HCT116 (cell line): Measurements from ENCODE around the gene OR2AJ1. TPM values are rescaled to one million over a fixed set of nuclear protein-coding genes. Genes with fewer than 3 reads are reported as not detected.

Experiments used
- ATAC-seq: fragments of 200-7000 bp; cut with Tn5 transposase; 2 replicates; pipeline ENCODE4 v1.9.1; 2020; ENCODE audit warnings: mild to moderate bottlenecking, moderate library complexity
- BruUV-seq: library from RNA; stranded (reverse); fragments of 400-500 nt; replicated peaks from 2 replicates; lab custom pipeline; 2021; lab: Mats Ljungman, UMichigan
- CTCF ChIA-PET: fragments of 300-600 bp; sonication (Branson Sonifier 250); formaldehyde crosslinking; loops from one replicate; lab custom pipeline; 2021; ENCODE audit warnings: antibody characterized with exemption; lab: Charles Lee
- POLR2A ChIA-PET: fragments of 300-600, 350-600 bp; sonication (Branson Sonifier 250); formaldehyde crosslinking; loops from one replicate; lab custom pipeline; 2021; ENCODE audit warnings: antibody characterized with exemption; lab: Charles Lee
- RAD21 ChIA-PET, 2 experiments: fragments of 300-600 bp; sonication (Branson Sonifier 250); formaldehyde crosslinking; loops; one replicate each; lab custom pipeline; 2023; ENCODE audit warnings: low total read pairs in 2 of 2; ENCODE audit not compliant: uncharacterized antibody in 2 of 2, unreplicated experiment in 2 of 2, low non-redundant PET in 1 of 2; lab: Charles Lee
- DNase-seq: peaks from one replicate; pipeline ENCODE4 v3.0.0-alpha.2; 2010; ENCODE audit warnings: low read depth, low spot score
- H2AFZ ChIP-seq: fragments of 200-600 bp; shearing (Covaris generic), sonication (generic); 2 replicates; pipeline ENCODE4 v1.6.1; 2017; ENCODE audit warnings: low read depth, mixed run types, mixed read lengths, antibody characterized with exemption, low read length; ENCODE audit not compliant: poor library complexity, severe bottlenecking
- H3K27ac ChIP-seq: 2 replicates; pipeline ENCODE4 v1.5.1; 2012; ENCODE audit warnings: low read depth, low read length
- H3K27me3 ChIP-seq: fragments of 200-600 bp; sonication (generic); 2 replicates; pipeline ENCODE4 v1.6.1; 2016; ENCODE audit warnings: mixed run types, low read length, mixed read lengths; ENCODE audit not compliant: insufficient read depth
- H3K36me3 ChIP-seq, 2 experiments: fragments of 200-500 bp in 1 of 2; fragments of 200-600 bp in 1 of 2; sonication (Bioruptor generic) in 1 of 2; sonication (generic) in 1 of 2; 2 replicates each; pipeline versions ENCODE4 v1.5.1 to v1.6.1; 2014 to 2016; ENCODE audit warnings: low read length in 2 of 2, inconsistent platforms in 1 of 2, mixed read lengths in 1 of 2, mixed run types in 1 of 2; ENCODE audit not compliant: insufficient read depth in 2 of 2, control insufficient read depth in 1 of 2
- H3K4me1 ChIP-seq, 2 experiments: fragments of 200-600 bp in 1 of 2; sonication (generic) in 1 of 2; 2 replicates each; pipeline versions ENCODE4 v1.5.1 to v1.6.1; 2012 to 2017; ENCODE audit warnings: low read length in 2 of 2, inconsistent platforms in 1 of 2, mild to moderate bottlenecking in 1 of 2, mixed read lengths in 1 of 2, mixed run types in 1 of 2, moderate library complexity in 1 of 2; ENCODE audit not compliant: insufficient read depth in 2 of 2, control insufficient read depth in 1 of 2
- H3K4me2 ChIP-seq: fragments of 200-600 bp; sonication (generic); 2 replicates; pipeline ENCODE4 v1.6.1; 2017; ENCODE audit warnings: mixed run types, low read length, mixed read lengths
- H3K4me3 ChIP-seq, 2 experiments: fragments of 200-600 bp in 1 of 2; sonication (generic) in 1 of 2; replicated peaks in 1 of 2; 2 replicates each; pipeline ENCODE4 v1.5.1; 2011 to 2016; ENCODE audit warnings: low read length in 2 of 2, control low read depth in 1 of 2, low read depth in 1 of 2, mild to moderate bottlenecking in 1 of 2, mixed read lengths in 1 of 2, mixed run types in 1 of 2
- H3K79me2 ChIP-seq: fragments of 200-600 bp; sonication (generic); 2 replicates; pipeline ENCODE4 v1.6.1; 2017; ENCODE audit warnings: mild to moderate bottlenecking, mixed run types, low read length, moderate library complexity, mixed read lengths; ENCODE audit not compliant: insufficient read depth
- H3K9ac ChIP-seq: fragments of 200-600 bp; sonication (generic); 2 replicates; pipeline ENCODE4 v1.6.1; 2016; ENCODE audit warnings: low read length, mixed read lengths
- H3K9me2 ChIP-seq: fragments of 200-600 bp; sonication (generic), shearing (Covaris generic); 2 replicates; pipeline ENCODE4 v1.6.1; 2017; ENCODE audit warnings: mixed run types, mild to moderate bottlenecking, moderate library complexity; ENCODE audit not compliant: insufficient read depth
- H3K9me3 ChIP-seq, 2 experiments: fragments of 200-500 bp in 1 of 2; fragments of 200-600 bp in 1 of 2; sonication (Bioruptor generic) in 1 of 2; sonication (generic) in 1 of 2; 2 replicates each; pipeline ENCODE4 v1.6.1; 2014 to 2017; ENCODE audit warnings: low read length in 2 of 2, mixed read lengths in 2 of 2, inconsistent platforms in 1 of 2, low read depth in 1 of 2, mild to moderate bottlenecking in 1 of 2, mixed run types in 1 of 2, moderate library complexity in 1 of 2; ENCODE audit not compliant: control insufficient read depth in 1 of 2, insufficient read depth in 1 of 2
- H4K20me1 ChIP-seq: fragments of 200-600 bp; sonication (generic), shearing (Covaris generic); 2 replicates; pipeline ENCODE4 v1.6.1; 2017; ENCODE audit warnings: mixed run types, mild to moderate bottlenecking, moderate library complexity; ENCODE audit not compliant: insufficient read depth
- ATF3 ChIP-seq: IDR thresholded peaks from 2 replicates; pipeline ENCODE4 v1.6.1; 2012
- CEBPB ChIP-seq: IDR thresholded peaks from 2 replicates; pipeline ENCODE4 v1.6.1; 2012; ENCODE audit warnings: low read depth
- ELF1 ChIP-seq: IDR thresholded peaks from 2 replicates; pipeline ENCODE4 v1.6.1; 2012; ENCODE audit warnings: low read depth, borderline replicate concordance
- EZH2 ChIP-seq: fragments of 200-600 bp; sonication (generic); IDR thresholded peaks from 2 replicates; pipeline ENCODE4 v1.6.1; 2017; ENCODE audit warnings: antibody characterized with exemption, mixed run types
- EZH2phosphoT487 ChIP-seq: fragments of 200-600 bp; IDR thresholded peaks from 2 replicates; pipeline ENCODE4 v1.6.1; 2018; ENCODE audit warnings: antibody characterized with exemption, borderline replicate concordance
- FOSL1 ChIP-seq: IDR thresholded peaks from 2 replicates; pipeline ENCODE4 v1.6.1; 2012; ENCODE audit warnings: low read depth
- JUND ChIP-seq: IDR thresholded peaks from 2 replicates; pipeline ENCODE4 v1.6.1; 2012
- MAX ChIP-seq: IDR thresholded peaks from 2 replicates; pipeline ENCODE4 v1.6.1; 2012
- POLR2A ChIP-seq: IDR thresholded peaks from 2 replicates; pipeline ENCODE4 v1.7.0; 2011; ENCODE audit warnings: borderline replicate concordance; ENCODE audit not compliant: insufficient read depth, insufficient read length; ENCODE audit errors: extremely low read depth
- POLR2AphosphoS5 ChIP-seq: IDR thresholded peaks from 2 replicates; pipeline ENCODE4 v1.6.1; 2011; ENCODE audit warnings: mild to moderate bottlenecking, low read depth, low read length, moderate library complexity
- RAD21 ChIP-seq: IDR thresholded peaks from 2 replicates; pipeline ENCODE4 v1.6.1; 2012; ENCODE audit warnings: low read depth, mild to moderate bottlenecking
- REST ChIP-seq: IDR thresholded peaks from 2 replicates; pipeline ENCODE4 v1.6.1; 2012; ENCODE audit warnings: low read depth
- SIN3A ChIP-seq: IDR thresholded peaks from 2 replicates; pipeline ENCODE4 v1.6.1; 2012; ENCODE audit warnings: low read depth
- SP1 ChIP-seq: IDR thresholded peaks from 2 replicates; pipeline ENCODE4 v1.6.1; 2012; ENCODE audit warnings: low read depth
- SRF ChIP-seq: IDR thresholded peaks from 2 replicates; pipeline ENCODE4 v1.6.1; 2012; ENCODE audit warnings: low read depth
- TCF7L2 ChIP-seq: IDR thresholded peaks from 2 replicates; pipeline ENCODE4 v1.7.0; 2011; ENCODE audit warnings: borderline replicate concordance, inconsistent platforms; ENCODE audit not compliant: insufficient read depth, insufficient read length; ENCODE audit errors: extremely low read depth
- YY1 ChIP-seq: IDR thresholded peaks from 2 replicates; pipeline ENCODE4 v1.6.1; 2011; ENCODE audit warnings: low read length, low read depth, moderate library complexity, mild to moderate bottlenecking; ENCODE audit not compliant: insufficient replicate concordance; ENCODE audit errors: extremely low read depth
- ZBTB33 ChIP-seq: IDR thresholded peaks from 2 replicates; pipeline ENCODE4 v1.6.1; 2011; ENCODE audit warnings: mild to moderate bottlenecking, low read length, moderate library complexity; ENCODE audit not compliant: insufficient replicate concordance; ENCODE audit errors: extremely low read depth
- ZFX ChIP-seq: fragments of 450-650 bp; IDR thresholded peaks from 2 replicates; pipeline ENCODE4 v1.6.1; 2017
- ZNF274 ChIP-seq: fragments of 200-500 bp; sonication (Bioruptor generic); IDR thresholded peaks from 2 replicates; pipeline ENCODE4 v1.6.1; 2014; ENCODE audit warnings: mild to moderate bottlenecking, low read depth, low read length, inconsistent platforms
- intact Hi-C: fragments of 100-400 bp; cut with micrococcal nuclease; formaldehyde crosslinking; loops from 2 replicates; pipeline ENCODE4 v1.10.0; 2022
- total RNA-seq: library from RNA; stranded (reverse); gene quantifications from one replicate; pipeline ENCODE4 v1.2.1, GENCODE V29; 2021; ENCODE audit not compliant: unreplicated experiment

Gene OR2AJ1
- total RNA-seq, 1 experiment from 2014 or later, result not detected

GRCh38 chr1:247914941-247915662 is 9.6 kb upstream of the OR2AJ1 start:
- Histone ChIP-seq H3K9me2 (no peaks in the 10 kb centered on the region), H3K9ac (no peak overlapping the region), H3K27me3 (no peaks in the 10 kb centered on the region), H3K4me1 (no peaks in the 10 kb centered on the region), H3K4me3 (no peak overlapping the region), H3K36me3 (no peaks in the 10 kb centered on the region), H3K9me3 (peaks cover 6 to 21% of the 10 kb centered on the region in 2 experiments; a peak in 2 of 4 replicates), H3K27ac (no peak overlapping the region), H3K79me2 (no peaks in the 10 kb centered on the region), H2AFZ (no peak overlapping the region), H4K20me1 (no peaks in the 10 kb centered on the region), H3K4me2 (no peak overlapping the region)
- BruUV-seq, result no TSS peak
- POLR2A ChIA-PET, result no interaction called here
- ATAC-seq (no peak), DNase-seq (no peak)
- intact Hi-C loops, result no loop called here
- CTCF ChIA-PET, result no interaction called here
- no peak for TF ChIP-seq SRF
- no peak for TF ChIP-seq YY1
- TF ChIP-seq ZBTB33, result no peak
- no peak for TF ChIP-seq POLR2A
- TF ChIP-seq ZNF274, result no peak
- no peak for TF ChIP-seq FOSL1
- TF ChIP-seq TCF7L2, result no peak
- TF ChIP-seq POLR2AphosphoS5, result no peak
- TF ChIP-seq CEBPB, result no peak
- no peak for TF ChIP-seq JUND
- TF ChIP-seq EZH2phosphoT487, result no peak
- no peak for TF ChIP-seq RAD21
- TF ChIP-seq ATF3, result no peak
- no peak for TF ChIP-seq ZFX
- TF ChIP-seq EZH2, result no peak
- no peak for TF ChIP-seq SIN3A
- TF ChIP-seq MAX, result no peak
- no peak for TF ChIP-seq ELF1
- TF ChIP-seq REST, result no peak
- TF ChIP-seq SP1, result no peak
- RAD21 ChIA-PET, result no interaction called here
